HT1080 (cell line): ENCODE results near the gene SRGAP3. TPM values are rescaled to one million over a fixed set of nuclear protein-coding genes. Genes with fewer than 3 reads are reported as not detected.

Experiments
- DNase-seq: peaks from one replicate; pipeline ENCODE4 v3.0.0-alpha.2; 2015; ENCODE audit warnings: low read depth
- total RNA-seq: library from RNA; depleted of rRNA; stranded (reverse); fragments of >200 nt; shearing (Covaris generic); gene quantifications from 2 replicates; pipeline ENCODE4 v1.2.3, GENCODE V29; 2014

SRGAP3 gene
- total RNA-seq, 1 experiment from 2014 or later = 0.69 TPM

DNA sequence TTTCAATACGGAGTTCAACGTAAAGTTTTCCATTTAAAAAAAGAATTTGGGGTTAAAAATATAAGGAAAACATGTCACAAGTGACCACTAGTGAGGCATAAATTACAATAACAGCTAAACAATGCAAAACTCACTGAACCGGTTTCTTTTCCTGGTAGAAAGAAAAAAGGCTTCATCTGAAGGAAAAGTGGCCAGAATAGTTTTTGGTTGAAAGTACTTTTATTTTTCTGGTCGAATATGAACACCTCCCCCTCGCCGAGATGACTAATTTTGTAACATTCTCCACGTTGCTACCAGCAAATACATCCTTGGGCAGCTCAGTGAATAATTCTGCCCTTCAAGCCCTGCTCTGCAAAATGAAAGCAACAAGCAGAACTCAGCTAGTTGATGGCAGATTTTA lies 3.9 kb upstream of the SRGAP3 start:
- DNase-seq = no peak

DNA sequence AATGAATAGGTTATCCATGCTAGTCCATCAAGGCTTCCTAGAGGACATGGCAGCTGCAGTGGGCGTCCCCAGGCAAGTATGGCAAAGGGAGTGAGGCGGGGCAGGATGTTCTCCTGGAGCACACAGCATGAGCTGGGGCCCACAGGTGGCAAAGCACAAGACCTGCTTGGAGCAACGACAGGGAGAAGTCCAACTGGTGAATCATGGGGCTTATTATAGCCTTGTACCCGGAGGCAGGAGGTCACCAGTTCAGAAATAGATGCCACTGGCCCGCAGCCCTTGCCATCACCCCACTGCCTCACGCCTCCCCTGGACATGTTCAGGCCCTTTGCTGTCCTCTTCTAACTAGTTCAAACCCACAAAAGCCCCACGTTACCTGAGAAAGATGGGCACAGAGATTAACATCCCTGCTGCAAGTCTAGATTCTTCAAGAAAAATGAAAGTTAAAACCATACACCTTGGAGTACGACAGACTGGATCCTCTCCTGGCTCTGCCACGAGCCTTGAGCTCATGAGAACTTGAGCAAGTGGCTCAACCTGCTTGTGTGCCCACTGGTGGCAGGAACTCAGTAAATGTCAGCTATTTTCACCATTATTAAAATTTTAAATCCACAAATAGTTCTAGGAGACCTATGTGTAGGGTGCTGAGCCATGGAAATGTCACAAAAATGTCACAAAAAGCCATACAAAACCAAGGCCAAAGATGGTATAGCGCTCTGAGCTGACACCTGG lies 1.8 kb upstream of the SRGAP3 start:
- DNase-seq = no peak

- DNase-seq = no peak
These were observed 790 bp upstream of the SRGAP3 start for GRCh38 chr3:9250236-9250635.

DNA sequence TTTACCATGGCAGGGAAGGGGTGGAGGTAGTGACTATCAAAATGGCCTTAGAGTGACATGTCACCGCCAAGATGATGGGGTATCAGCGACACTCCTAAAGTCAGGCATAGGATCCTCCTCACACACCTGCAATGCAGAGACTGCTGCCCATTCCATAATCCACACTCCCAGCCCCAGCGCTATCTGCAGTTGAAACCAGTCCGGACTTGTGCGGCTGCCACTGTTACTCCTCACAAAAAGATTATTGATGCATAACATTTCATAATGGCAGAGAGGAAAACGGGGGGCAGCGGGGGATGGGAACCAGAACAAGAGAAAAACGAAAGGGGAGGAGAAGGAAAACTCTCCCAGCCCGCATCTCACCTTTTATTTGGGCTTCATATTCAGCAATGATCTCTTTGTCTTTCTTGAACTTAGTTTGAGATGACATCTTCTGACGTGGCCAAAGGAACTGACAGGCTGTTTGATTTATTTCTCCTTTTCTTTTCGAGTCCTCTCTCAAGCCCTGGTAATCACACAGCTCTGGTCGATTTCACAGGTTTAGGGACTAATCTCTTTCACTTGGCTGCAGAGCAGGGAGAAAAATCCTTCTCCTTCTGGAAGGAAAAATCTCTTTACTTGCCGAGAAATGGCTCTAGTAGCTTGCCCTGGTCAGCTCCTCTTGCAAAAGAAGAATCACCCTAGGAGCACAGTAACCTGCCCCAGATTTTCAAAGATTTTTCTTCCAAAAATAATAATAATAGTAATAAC lies 749 bp downstream of the SRGAP3 start:
- no peak for DNase-seq

DNA sequence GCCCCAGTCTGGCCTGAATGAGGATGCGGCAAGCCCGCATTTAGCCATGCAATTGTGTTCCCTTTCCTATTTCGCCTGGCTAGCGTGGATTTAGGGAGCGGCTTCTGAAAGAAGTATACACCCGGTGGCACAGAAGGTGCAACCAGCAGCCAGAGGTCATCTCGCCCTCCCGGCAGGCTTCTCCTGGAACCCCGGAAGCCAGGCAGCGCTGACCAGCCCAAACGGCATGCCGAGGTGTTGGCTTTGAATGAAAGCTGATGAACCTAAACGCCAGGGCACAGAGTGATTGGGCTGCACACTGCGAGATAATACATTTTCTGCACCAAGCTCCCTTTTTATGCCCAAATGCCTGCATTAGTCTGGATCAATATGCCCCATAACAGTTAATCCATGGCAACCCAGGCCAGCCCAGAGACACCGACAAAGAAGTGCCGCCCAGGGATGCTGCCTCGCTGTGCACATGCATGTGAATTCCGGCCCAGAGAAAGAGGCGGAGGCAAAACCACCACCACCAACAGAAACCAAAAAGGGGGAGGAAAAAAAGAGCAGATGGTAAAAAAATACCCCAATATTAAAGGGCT lies 1.4 kb downstream of the SRGAP3 start:
- DNase-seq = no peak

DNA sequence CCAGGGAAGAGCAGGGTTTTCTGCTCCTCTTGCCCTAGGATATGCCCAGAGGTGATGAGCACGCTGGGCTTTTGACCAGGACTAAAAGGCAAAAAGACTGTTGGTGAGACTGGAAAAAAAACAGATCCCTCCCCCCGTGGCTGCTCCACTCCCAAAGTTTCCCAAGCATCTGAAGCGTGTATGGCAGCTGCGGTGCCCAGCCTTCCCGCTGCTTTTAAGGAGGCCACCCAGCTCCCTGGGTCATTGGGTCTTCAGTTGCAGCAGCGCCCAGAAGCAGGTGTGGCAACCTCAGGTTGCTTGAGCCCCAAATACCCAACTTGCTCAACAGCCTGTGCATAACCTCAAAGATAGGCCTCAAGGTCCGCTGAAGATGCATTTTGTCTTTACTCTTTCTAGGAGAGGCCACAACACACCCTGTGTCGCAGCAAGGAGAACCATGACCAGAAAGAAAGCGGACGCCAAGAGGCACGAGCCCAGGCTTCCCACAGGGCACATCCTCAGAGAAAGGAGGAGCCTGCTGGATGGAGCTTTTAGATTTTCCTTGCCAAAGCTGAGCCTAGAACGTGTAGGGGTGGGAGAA lies 2.0 kb downstream of the SRGAP3 start:
- DNase-seq = no peak

DNA sequence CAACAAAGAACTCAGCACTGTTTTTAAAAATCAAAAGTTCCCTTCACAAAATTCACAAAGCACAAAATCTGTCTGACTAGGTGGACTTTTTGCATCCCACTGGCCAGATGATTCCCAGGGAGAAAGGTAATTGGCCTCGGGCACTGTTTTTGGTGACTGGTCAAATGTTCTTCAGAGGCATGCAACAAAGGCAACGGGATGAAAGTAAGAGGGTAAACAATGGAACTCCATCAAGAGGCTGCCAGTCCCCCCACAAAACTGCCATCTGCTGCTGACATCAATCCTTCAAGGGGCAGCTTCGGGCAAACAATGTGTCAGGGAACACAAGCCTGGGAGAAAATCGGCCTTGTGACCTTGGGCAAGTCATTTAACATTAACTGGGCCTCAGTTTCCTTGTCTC lies 3.3 kb downstream of the SRGAP3 start:
- DNase-seq = no peak

DNA sequence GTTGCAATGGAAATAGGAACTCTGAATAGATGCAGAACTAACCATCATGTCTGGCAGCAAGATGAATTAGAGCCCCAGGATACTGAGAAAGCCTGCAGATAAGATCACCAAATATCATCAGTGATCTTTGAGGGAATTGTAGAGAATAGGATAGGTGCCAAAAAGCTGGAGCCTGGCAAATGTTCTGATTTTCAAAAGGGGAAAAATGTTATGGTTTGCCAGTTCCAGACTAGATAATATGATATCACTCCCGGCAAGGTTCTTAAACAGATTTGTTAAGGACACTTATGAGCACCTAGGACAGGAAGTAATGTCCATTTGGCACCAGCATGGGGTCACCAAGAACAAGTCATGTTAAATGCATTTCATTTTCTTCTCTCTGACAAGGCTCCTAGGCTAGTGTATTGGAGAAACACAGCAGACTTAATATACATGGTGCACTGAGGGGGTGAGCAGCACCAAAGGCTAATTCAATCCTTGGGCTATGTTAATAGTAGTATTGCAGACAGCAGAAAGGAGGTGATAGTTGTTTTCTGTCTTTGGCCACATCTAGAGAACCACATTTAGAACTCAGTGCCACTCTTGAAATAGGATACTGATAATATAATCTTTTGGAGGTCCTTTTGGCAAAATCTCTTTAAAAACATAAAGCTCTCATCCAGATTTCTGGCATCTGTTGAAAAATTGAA lies 4.8 kb downstream of the SRGAP3 start:
- DNase-seq = no peak

DNA sequence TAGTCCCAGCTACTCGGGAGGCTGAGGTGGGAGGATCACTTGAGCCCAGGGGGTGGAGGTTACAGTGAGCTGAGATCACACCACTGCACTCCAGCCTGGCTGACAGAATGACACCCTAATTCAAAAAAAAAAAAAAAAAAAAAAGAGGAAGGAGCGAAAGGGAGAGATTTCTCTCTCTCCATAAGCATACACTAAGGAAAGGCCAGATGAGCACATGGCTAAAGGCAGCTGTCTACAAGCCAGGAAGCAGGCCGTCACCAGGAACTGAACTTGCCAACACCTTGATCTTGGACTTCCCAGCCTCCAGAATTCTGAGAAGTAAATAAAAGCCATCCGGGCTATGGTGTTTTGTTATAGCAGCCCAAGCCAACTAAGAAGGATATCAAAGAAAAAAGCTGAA lies 7.5 kb downstream of the SRGAP3 start:
- no peak for DNase-seq

GRCh38 chr3:9239680-9240079 lies 9.8 kb downstream of the SRGAP3 start:
- DNase-seq = no peak

DNA sequence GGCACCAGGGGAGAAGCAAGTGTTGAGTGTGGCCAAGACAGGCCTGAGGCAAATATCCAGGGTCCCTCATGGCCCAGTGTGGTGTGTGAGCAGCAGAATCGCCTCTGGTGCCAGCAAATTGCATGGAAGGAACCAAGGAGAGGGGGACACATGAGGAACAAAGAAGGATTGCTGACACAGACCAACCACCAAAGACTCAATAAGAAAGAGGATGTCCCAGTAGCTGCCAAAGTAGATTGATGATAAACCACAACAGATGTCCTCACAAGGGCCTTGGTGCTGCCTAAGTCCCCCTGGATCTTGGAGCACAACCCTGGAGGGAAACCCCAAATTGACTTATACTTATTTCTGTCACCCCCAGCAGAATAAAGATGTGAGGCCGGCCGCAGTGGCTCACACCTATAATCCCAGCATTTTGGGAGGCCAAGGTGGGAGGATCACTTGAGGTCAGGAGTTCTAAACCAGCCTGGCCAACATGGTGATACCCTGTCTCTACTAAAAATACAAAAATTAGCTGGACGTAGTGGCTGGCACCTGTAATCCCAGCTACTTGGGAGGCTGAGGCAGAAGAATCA lies 10.6 kb downstream of the SRGAP3 start:
- no peak for DNase-seq

- DNase-seq = no peak
These were observed 11.2 kb downstream of the SRGAP3 start for GRCh38 chr3:9238276-9238675.

DNA sequence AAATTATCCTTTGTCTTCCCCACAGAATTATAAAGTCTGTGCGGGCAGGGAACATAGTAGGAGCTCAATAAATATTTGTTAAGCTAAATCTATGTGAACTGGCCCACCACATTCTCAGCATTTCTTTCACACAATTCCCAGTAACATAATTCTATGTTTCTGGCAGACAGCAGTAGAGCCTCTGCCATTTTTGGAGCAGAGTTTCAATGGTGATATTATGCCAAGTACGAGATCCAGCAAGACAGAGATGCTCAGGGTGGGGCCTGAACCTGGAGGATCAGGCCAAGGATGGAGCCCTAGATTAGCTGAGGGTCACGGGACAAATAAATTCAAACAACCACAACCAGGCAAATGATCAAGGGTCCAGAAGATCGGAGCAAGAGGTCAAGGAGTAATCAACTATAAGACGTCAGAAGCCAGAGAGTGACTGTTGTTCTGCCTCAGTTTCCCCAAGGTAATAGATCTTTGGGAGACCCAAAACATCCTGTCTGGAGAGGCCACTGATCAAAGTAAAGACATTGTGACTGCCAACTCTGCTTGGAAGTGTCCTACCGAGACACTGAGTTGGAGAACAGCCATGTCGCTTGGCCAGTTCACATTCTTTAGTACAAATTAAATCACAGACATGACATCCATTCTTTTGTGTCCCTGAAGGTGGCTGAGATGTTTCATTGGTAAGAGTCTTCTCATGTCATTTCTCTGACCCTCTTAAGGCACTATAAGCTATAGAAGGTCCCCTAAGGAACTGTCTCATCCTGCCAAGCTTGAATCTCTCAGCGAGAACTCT lies 15.4 kb downstream of the SRGAP3 start:
- no peak for DNase-seq

- DNase-seq = no peak
These were observed 16.3 kb downstream of the SRGAP3 start for GRCh38 chr3:9233101-9233500.

- DNase-seq = no peak
These were observed 17.5 kb downstream of the SRGAP3 start for GRCh38 chr3:9231937-9232336.

- no peak for DNase-seq
These were observed 18.0 kb downstream of the SRGAP3 start for GRCh38 chr3:9231471-9231870.

GRCh38 chr3:9231006-9231405 lies 18.4 kb downstream of the SRGAP3 start:
- no peak for DNase-seq

DNA sequence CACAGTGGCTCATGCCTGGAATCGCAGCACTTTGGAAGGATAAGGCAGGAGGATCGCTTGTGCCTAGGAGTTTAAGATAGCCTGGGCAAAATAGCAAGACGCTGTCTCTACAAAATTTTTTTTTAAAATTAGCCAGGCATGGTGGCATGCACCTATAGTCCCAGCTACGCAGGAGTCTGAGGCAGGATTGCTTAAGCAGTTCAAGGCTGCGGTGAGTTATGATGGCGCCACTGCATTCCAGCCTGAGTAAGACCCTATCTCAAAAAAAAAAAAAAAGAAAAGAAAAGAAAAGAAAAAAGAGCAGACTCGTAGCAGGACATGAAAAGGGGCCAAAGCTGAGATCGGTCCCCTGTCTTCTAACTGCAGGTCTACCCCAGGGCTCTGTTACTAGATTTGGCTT lies 18.9 kb downstream of the SRGAP3 start:
- DNase-seq = no peak

GRCh38 chr3:9229879-9230278 lies 19.6 kb downstream of the SRGAP3 start:
- no peak for DNase-seq

- DNase-seq = no peak
These were observed 20.1 kb downstream of the SRGAP3 start for GRCh38 chr3:9229325-9229724.

DNA sequence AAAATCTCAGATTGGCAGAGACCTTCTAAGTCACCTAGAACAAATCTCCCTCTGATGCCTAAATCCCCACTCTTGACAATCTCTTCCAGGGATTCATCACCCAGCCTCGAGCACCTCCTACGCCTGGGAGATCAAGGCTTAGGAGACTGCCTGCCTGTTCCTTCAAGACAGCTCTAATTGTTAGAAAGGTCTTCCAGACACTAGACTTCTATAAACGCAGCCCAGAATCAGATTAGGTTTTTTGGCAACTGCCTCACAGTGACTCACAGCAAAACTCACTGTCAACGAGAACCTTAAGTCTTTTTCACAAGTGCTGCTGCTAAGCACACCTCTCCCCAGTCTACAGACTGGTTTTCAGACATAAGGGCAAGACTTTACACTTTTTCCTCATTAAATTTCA lies 23.1 kb downstream of the SRGAP3 start:
- DNase-seq = no peak
